Retinal pigment epithelial cell (primary cell): ENCODE data around the gene HSPB6.
A peak's percentile ranks its signal among the peaks of the same experiment; 100 is the strongest.

ENCODE experiments used
- DNase-seq: peaks from one replicate; pipeline ENCODE4 v3.0.0-alpha.2; 2010; ENCODE audit warnings: low read depth
- H3K4me3 ChIP-seq: 2 replicates; pipeline ENCODE4 v1.5.1; 2011; ENCODE audit warnings: mild to moderate bottlenecking, low read length, control low read depth, moderate library complexity
- TF ChIP-seq, protein P1 (sequence below): conservative IDR thresholded peaks from 2 replicates; pipeline ENCODE4 v1.5.1; 2011; ENCODE audit warnings: low read depth, low read length, control low read depth, inconsistent platforms

The HSPB6 gene

DNA sequence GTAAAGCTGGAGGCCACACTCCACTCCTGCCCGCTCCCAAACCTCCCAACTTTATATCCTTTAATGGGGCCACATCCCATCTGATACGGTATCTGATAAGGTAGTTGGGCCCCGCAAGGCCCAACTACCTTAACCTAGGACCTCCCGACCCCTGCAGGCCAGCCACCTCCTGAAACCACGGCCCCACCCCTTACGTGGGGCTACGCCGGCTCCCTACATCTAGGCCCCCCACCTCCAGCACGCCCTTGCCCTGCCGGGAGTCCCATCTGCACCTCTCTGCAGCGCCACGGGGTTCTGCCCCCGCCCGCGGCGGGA lies 16.8 kb downstream of the HSPB6 start:
- peak overlapping the region; percentile 68 for H3K4me3 ChIP-seq
- DNase-seq, result no peak
- TF ChIP-seq, protein P1, sequence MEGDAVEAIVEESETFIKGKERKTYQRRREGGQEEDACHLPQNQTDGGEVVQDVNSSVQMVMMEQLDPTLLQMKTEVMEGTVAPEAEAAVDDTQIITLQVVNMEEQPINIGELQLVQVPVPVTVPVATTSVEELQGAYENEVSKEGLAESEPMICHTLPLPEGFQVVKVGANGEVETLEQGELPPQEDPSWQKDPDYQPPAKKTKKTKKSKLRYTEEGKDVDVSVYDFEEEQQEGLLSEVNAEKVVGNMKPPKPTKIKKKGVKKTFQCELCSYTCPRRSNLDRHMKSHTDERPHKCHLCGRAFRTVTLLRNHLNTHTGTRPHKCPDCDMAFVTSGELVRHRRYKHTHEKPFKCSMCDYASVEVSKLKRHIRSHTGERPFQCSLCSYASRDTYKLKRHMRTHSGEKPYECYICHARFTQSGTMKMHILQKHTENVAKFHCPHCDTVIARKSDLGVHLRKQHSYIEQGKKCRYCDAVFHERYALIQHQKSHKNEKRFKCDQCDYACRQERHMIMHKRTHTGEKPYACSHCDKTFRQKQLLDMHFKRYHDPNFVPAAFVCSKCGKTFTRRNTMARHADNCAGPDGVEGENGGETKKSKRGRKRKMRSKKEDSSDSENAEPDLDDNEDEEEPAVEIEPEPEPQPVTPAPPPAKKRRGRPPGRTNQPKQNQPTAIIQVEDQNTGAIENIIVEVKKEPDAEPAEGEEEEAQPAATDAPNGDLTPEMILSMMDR, result no peak

DNA sequence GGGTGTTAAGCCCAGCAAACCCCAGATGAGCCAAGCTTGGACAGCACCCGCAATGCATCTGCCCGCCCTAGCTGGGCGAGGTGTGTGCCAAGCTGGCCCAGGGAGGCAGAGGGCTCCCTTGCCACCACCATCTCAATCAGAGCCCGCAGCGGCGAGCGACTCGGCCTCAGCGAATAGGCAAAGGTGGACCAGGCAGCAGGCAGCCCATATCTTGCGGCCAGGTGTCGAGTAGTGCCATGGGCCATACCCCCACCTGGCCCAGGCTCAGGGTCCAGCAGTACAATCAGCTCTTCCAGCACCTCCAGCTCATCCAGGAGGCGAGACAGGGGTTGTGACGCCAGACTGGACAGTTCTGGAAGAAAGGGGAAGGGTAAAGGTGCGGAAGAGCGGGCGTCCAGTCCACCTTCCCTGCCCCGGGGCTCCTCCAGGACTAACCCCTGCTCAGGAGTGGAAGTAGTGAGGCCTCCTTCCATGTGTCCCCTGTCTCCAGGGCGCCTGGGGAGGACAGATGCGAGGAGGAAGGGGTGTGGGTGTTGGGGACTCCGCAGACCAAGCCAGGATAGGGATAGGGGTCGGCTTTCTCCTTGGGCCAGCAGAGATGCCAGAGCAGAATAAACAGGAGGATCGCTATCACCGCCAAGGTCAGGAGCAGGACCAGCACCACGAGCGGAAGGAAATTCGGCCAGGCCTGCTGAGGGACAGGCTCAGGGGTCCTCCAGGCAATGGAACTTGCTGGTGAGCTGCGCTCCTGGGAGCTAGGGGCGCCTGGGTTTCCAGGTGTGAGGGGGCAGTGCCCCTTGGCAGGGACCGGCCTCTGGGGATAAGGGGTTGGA lies 17.3 kb downstream of the HSPB6 start:
- H3K4me3 ChIP-seq, result peak overlapping the region; percentile 68
- no peak for DNase-seq
- TF ChIP-seq, protein P1, result no peak

DNA sequence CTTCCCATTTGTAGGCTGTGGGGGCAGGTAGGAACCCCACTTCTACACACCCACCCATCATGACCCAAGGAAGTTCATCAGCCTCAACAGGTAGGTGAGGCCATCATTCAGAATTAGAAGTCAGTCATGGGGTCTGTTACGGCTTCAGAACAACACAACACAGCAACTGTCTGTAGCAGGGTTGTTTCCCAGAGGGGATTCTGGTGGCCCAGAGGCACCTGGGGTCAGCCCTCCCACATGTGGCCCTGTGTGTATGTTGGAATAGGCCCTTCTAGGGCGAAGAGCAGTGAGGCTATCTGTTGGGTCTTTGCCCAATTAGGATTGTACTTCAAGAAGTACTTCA lies 18.0 kb downstream of the HSPB6 start:
- TF ChIP-seq, protein P1, result no peak
- H3K4me3 ChIP-seq, result no peak overlapping the region
- DNase-seq, result no peak

DNA sequence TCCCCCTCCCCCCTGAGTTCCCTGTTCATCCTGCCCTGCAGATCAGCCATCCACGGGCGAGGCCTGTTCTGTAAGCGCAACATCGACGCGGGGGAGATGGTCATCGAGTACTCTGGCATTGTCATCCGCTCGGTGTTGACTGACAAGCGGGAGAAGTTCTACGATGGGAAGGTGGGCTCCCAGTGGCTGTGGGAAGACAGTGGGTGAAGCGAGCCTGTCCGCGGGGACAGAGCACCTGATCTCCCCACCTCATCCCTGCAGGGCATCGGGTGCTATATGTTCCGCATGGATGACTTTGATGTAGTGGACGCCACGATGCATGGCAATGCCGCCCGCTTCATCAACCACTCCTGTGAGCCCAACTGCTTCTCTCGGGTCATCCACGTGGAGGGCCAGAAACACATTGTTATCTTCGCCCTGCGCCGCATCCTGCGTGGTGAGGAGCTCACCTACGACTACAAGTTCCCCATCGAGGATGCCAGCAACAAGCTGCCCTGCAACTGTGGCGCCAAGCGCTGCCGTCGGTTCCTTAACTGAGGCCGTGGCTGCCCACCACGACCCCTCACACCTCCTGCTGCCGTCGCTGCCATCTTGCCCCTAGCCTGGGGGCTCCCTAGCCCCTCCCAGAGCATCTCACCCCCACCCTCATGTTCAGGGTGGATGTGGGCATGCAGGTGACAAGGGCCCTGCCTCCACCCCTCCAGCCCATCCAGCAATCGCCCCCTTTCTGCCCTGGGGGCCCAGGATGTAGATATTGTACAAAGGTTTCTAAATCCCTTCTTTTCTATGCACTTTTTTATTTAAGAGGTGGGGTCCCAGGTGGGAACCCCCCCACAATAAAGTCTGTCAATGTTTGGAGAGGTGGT lies 18.6 kb downstream of the HSPB6 start:
- no peak for DNase-seq
- TF ChIP-seq, protein P1, result no peak
- no peak overlapping the region for H3K4me3 ChIP-seq

DNA sequence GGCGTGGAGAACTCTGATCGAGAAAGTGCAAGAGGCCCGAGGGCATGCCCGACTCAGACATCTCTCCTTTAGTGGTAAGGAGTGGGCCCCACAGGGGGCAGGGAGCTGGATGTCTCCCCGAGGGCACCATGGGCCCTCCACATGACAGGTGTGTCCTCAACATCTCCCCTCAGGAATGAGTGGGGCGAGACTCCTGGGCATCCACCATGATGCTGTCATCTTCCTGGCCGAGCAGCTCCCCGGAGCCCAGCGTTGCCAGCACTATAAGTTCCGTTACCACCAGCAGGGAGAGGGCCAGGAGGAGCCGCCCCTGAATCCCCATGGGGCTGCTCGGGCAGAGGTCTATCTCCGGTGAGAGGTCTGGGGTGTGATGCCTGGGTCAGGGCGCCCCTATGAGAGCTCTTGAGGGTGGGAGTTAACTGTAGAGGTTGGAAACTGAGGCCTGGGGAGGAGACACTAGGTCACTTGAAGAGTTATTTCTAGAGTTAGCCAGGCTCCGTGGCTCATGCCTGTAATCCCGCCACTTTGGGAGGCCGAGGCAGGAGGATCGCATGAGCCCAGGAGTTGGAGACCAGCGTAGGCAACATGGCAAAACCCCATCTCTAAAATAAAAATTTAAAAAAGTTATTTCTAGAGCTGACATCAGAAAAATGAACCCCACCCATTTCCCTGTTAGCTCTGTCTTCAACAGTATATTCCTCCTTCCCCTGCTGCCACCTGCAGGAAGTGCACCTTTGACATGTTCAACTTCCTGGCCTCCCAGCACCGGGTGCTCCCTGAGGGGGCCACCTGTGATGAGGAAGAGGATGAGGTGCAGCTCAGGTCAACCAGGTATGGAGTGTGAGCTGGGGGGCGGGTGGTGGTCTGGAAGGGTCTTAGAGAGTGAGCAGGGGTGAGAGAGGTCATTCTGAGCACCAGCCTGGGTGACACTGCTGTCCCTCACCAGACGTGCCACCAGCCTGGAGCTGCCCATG lies 19.6 kb downstream of the HSPB6 start:
- TF ChIP-seq, protein P1, result no peak
- no peak for DNase-seq
- H3K4me3 ChIP-seq, result no peak overlapping the region

DNA sequence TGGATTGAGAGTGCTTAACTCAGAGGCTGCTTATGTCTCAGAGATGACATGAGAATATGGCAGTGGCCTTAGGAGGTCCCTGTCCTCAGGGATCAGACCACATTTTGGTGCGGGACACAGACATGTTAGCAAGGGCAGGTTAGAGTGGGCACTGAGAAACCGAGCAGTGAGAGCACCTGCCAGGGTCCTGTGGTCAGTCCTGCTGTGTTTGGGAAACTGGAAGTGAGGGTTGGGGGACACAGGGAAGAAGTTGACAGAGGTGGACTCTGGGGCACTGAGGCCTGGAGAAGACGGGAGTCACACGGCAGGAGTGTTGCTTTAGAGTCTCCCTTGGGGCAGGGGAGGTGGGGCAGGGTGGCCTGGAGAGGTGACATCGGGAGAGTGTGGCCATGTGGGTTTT lies 21.9 kb downstream of the HSPB6 start:
- TF ChIP-seq, protein P1, result no peak
- no peak for DNase-seq
- H3K4me3 ChIP-seq, result no peak overlapping the region
